Esophagus squamous epithelium (tissue), 5 donors: Measurements from ENCODE around the gene CACUL1. TPM values are rescaled to one million over a fixed set of nuclear protein-coding genes. Genes with fewer than 3 reads are reported as not detected.

Experiments
- DNase-seq: peaks from one replicate; lab custom pipeline; 2025; lab: John Stamatoyannopoulos, UW
- H3K27ac ChIP-seq, 4 donors: fragments of 200-600 bp; sonication (generic); one replicate each; pipeline ENCODE4 v1.5.1; 2016 to 2019; ENCODE audit warnings: mild to moderate bottlenecking in 1 of 4
- H3K27me3 ChIP-seq, 4 donors: fragments of 200-600 bp; sonication (generic); 1 replicate in 3 of 4; 2 replicates in 1 of 4; pipeline versions ENCODE4 v1.5.1 to v1.6.0; 2017 to 2021; ENCODE audit warnings: antibody characterized with exemption in 1 of 4
- H3K36me3 ChIP-seq, 3 donors: fragments of 200-600 bp; sonication (generic); one replicate each; pipeline ENCODE4 v1.5.1; 2016 to 2019
- H3K4me1 ChIP-seq, 3 donors: fragments of 200-600 bp; sonication (generic); one replicate each; pipeline ENCODE4 v1.5.1; 2017 to 2019
- H3K4me3 ChIP-seq, 4 donors: fragments of 200-600 bp; sonication (generic); 1 replicate in 3 of 4; 2 replicates in 1 of 4; pipeline ENCODE4 v1.5.1; 2016 to 2019; ENCODE audit warnings: mild to moderate bottlenecking in 2 of 4, moderate library complexity in 1 of 4
- H3K9me3 ChIP-seq, 3 donors: fragments of 200-600 bp; sonication (generic); one replicate each; pipeline ENCODE4 v1.5.1; 2016 to 2019
- CTCF ChIP-seq, 6 experiments: fragments of 450-650 bp in 4 of 6; fragments of 200-600 bp in 2 of 6; sonication (generic) in 2 of 6; IDR thresholded peaks; one replicate each; pipeline ENCODE4 v1.5.1; 2016 to 2019; ENCODE audit warnings: antibody characterized with exemption in 6 of 6, mild to moderate bottlenecking in 4 of 6, moderate library complexity in 4 of 6
- POLR2A ChIP-seq, 4 donors: fragments of 450-650 bp; IDR thresholded peaks; one replicate each; pipeline ENCODE4 v1.6.1; 2017; ENCODE audit warnings: antibody characterized with exemption in 4 of 4, mild to moderate bottlenecking in 4 of 4, moderate library complexity in 3 of 4
- WGBS, 2 donors: methylation state at CpG; one replicate each; pipeline ENCODE4 v1.1.5; 2018; 5-methylcytosine and 5-hydroxymethylcytosine counted together
- intact Hi-C: fragments of 100-400 bp; cut with DNase I; formaldehyde crosslinking; loops from one replicate; pipeline ENCODE4 v1.15.0; 2022
- total RNA-seq, 4 donors: library from RNA; depleted of rRNA; stranded (reverse); fragments of >200 nt; gene quantifications; one replicate each; pipeline ENCODE4 v1.1.0, GENCODE V29; 2016
- donor health status: DM: yes; HTN: yes; CAD: no.

The CACUL1 gene
- total RNA-seq, 4 donors from 2014 or later = 23.7 to 36.6 (median 31.4) TPM

GRCh38 chr10:118628397-118628796 is 126.4 kb downstream of the CACUL1 start:
- intact Hi-C loops = no loop called here
- DNase-seq = no peak
- TF ChIP-seq POLR2A (IDR thresholded peaks at IDR 0.05) (no peak), CTCF (IDR thresholded peaks at IDR 0.05) (no peak)
- Histone ChIP-seq H3K27me3 (peaks cover 0 to 35% (median 0%) of the 10 kb centered on the region in 4 donors), H3K9me3 (no peaks in the 10 kb centered on the region), H3K27ac (peak overlapping the region in 3 of 4 donors; percentile 19 to 58 (median 40)), H3K4me3 (no peak overlapping the region), H3K36me3 (no peaks in the 10 kb centered on the region), H3K4me1 (peaks cover 0 to 12% (median 3%) of the 10 kb centered on the region in 3 donors)

GRCh38 chr10:118626953-118627352 is 127.8 kb downstream of the CACUL1 start:
- H3K36me3 ChIP-seq = no peaks in the 10 kb centered on the region
- no peak overlapping the region for H3K27ac ChIP-seq
- no CpG with 5 or more reads among the region's 3 CpGs for WGBS, 2 donors
- H3K4me1 ChIP-seq = peaks cover 0 to 12% (median 3%) of the 10 kb centered on the region in 3 donors
- H3K4me3 ChIP-seq = no peak overlapping the region
- H3K9me3 ChIP-seq = no peaks in the 10 kb centered on the region
- TF ChIP-seq CTCF (IDR thresholded peaks at IDR 0.05) (no peak), POLR2A (IDR thresholded peaks at IDR 0.05) (no peak)
- peaks cover 0 to 39% (median 0%) of the 10 kb centered on the region in 4 donors for H3K27me3 ChIP-seq
- intact Hi-C loops = no loop called here
- DNase-seq = no peak

Other genes starting within 250 kb of the CACUL1 start
- gene PRLHR, start 159.3 kb downstream of the CACUL1 start, total RNA-seq = not detected